Measurements from ENCODE around the gene CD7.

CD7 gene

GRCh38 chr17:82318169-82318498 is 726 bp upstream of the CD7 start:
- TF ChIP-seq CTCF (IDR thresholded peaks at IDR 0.05; ENCODE audit: unreplicated experiment in 3 of 3): no peak
- H3K27me3 Mint-ChIP-seq (ENCODE audit: low read depth): peaks cover 23% of the 10 kb centered on the region
- no peak overlapping the region for H3K4me3 Mint-ChIP-seq
- no peaks in the 10 kb centered on the region for H3K9me3 Mint-ChIP-seq
- peaks cover 5% of the 10 kb centered on the region for H3K4me1 Mint-ChIP-seq
- no peaks in the 10 kb centered on the region for H3K36me3 Mint-ChIP-seq (ENCODE audit: low read depth)
- no peak overlapping the region for H3K27ac Mint-ChIP-seq

- no peaks in the 10 kb centered on the region for H3K36me3 Mint-ChIP-seq (ENCODE audit: low read depth)
- no peak overlapping the region for H3K27ac Mint-ChIP-seq
- no peaks in the 10 kb centered on the region for H3K9me3 Mint-ChIP-seq
- peaks cover 23% of the 10 kb centered on the region for H3K27me3 Mint-ChIP-seq (ENCODE audit: low read depth)
- peaks cover 5% of the 10 kb centered on the region for H3K4me1 Mint-ChIP-seq
- H3K4me3 Mint-ChIP-seq: no peak overlapping the region
- no peak for TF ChIP-seq CTCF (IDR thresholded peaks at IDR 0.05; ENCODE audit: unreplicated experiment in 3 of 3)
Measured at GRCh38 chr17:82316651-82317393, 586 bp downstream of the CD7 start.

GRCh38 chr17:82315703-82316358 is 1.6 kb downstream of the CD7 start:
- H3K27me3 Mint-ChIP-seq (ENCODE audit: low read depth): peaks cover 19% of the 10 kb centered on the region
- H3K36me3 Mint-ChIP-seq (ENCODE audit: low read depth): no peaks in the 10 kb centered on the region
- peaks cover 5% of the 10 kb centered on the region for H3K4me1 Mint-ChIP-seq
- no peak for TF ChIP-seq CTCF (IDR thresholded peaks at IDR 0.05; ENCODE audit: unreplicated experiment in 3 of 3)
- H3K27ac Mint-ChIP-seq: no peak overlapping the region
- no peaks in the 10 kb centered on the region for H3K9me3 Mint-ChIP-seq
- H3K4me3 Mint-ChIP-seq: peak overlapping the region; percentile 31 to 55 (median 34)

- Mint-ChIP-seq H3K27ac (no peak overlapping the region), H3K4me3 (no peak overlapping the region), H3K9me3 (no peaks in the 10 kb centered on the region), H3K36me3 (ENCODE audit: low read depth) (no peaks in the 10 kb centered on the region), H3K27me3 (ENCODE audit: low read depth) (peaks cover 19% of the 10 kb centered on the region), H3K4me1 (peaks cover 5% of the 10 kb centered on the region)
- TF ChIP-seq CTCF (IDR thresholded peaks at IDR 0.05; ENCODE audit: unreplicated experiment in 3 of 3): no peak
Measured at GRCh38 chr17:82314727-82315605, 2.4 kb downstream of the CD7 start.

- Mint-ChIP-seq H3K9me3 (no peaks in the 10 kb centered on the region), H3K27ac (no peak overlapping the region), H3K27me3 (ENCODE audit: low read depth) (peaks cover 19% of the 10 kb centered on the region), H3K4me1 (peaks cover 5% of the 10 kb centered on the region), H3K4me3 (no peak overlapping the region), H3K36me3 (ENCODE audit: low read depth) (no peaks in the 10 kb centered on the region)
- no peak for TF ChIP-seq CTCF (IDR thresholded peaks at IDR 0.05; ENCODE audit: unreplicated experiment in 3 of 3)
Measured at GRCh38 chr17:82314012-82314726, 3.2 kb downstream of the CD7 start.
